ENCODE data around the gene SIGLEC12.
"Not testable (repeated sequence)": the region's sequence is repeated elsewhere in the genome, so short reads cannot be mapped to it uniquely, and the experiment has no call there.

SIGLEC12 gene

GRCh38 chr19:51524666-51525264 lies 23.2 kb upstream of the SIGLEC12 start:
- DNase-seq (ENCODE audit: low read depth in 2 of 3, low spot score in 1 of 3), result no peak

GRCh38 chr19:51521781-51522180 lies 20.2 kb upstream of the SIGLEC12 start:
- DNase-seq (ENCODE audit: low read depth in 2 of 3, low spot score in 1 of 3), result no peak

GRCh38 chr19:51521357-51521756 lies 19.8 kb upstream of the SIGLEC12 start:
- DNase-seq (ENCODE audit: low read depth in 2 of 3, low spot score in 1 of 3), result no peak

GRCh38 chr19:51520728-51521127 lies 19.1 kb upstream of the SIGLEC12 start:
- no peak for DNase-seq (ENCODE audit: low read depth in 2 of 3, low spot score in 1 of 3)

- DNase-seq (ENCODE audit: low read depth in 2 of 3, low spot score in 1 of 3), result peak in 1 of 3 donors; percentile 58
Measured at GRCh38 chr19:51514866-51515481, 13.4 kb upstream of the SIGLEC12 start.

DNA sequence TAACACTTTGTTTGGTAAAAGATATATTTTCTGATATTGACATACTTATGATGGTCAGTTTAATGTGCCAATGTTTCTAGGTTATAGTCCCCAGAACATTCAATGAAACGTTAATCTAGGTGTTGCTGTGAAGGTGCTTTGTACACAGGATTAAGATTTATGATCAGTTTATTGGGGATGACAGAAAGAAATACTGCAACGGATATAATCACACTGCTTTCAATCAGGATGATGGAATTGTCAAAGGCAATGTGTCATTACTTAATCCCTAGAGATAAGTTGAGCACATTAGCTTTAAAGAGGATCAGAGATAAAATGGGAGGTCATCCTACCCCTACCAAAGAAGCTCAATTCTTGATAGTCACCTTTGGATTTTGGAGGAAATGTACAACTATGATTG lies 12.4 kb upstream of the SIGLEC12 start:
- DNase-seq (ENCODE audit: low read depth in 2 of 3, low spot score in 1 of 3), result no peak

DNA sequence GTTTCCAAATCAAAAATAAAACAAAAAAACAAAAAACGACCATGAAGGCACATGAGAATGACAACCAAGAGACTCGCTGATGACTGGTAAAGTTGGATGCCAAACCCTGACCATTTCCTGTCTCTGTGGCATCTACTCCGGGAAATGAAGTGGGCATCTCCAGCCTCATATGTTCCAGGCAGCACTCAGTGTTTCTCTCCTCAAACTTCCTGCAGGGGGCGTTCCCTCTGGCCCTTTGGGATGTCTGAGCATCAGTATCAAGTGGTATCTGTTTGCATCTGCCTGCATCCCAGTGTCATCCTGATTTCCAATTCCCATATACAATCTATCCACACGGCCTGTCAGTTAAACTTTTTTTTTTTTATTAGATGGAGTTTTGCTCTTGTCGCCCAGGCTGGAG lies 9.8 kb upstream of the SIGLEC12 start:
- DNase-seq (ENCODE audit: low read depth in 2 of 3, low spot score in 1 of 3), result no peak

DNA sequence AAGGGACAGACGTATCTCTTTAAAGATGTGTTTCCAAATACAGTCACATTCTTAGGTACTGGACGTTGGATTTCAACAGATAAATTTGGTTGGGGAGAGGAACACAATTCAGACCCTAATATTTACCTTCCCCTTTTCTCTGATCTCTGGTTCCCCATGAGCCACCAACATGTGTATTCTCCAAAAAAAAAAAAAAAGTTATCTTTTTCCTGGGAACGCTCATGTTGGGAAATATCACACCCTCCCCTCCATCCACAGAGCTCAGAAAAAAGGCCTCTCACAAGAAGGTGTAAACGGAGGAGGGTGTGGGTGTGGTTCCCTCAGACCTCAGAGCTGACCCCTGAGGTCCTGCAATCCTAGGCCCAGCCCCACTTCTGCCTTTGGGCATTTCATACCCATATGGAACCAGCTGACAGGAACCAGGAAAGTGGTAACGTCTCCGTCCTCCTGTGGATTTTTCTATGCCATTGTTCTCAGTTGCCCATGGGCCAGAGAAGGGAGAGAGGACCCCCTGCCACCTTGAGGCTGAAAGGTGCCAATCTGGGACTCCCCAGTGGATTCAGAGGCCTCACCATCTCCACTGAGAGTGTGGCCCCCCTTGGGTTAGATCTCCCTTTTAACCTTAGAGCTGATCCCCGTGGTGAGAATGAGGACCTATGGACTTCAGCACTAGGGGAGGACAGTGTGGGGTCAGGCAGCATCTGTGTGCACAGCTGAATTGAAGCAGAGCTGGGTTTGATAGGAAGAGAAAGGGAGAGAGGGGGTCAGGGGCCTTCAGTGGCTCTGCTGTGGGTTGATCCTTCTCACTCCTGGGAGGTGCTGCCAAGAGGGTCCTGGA lies 8.4 kb upstream of the SIGLEC12 start:
- DNase-seq (ENCODE audit: low read depth in 2 of 3, low spot score in 1 of 3), result no peak

DNA sequence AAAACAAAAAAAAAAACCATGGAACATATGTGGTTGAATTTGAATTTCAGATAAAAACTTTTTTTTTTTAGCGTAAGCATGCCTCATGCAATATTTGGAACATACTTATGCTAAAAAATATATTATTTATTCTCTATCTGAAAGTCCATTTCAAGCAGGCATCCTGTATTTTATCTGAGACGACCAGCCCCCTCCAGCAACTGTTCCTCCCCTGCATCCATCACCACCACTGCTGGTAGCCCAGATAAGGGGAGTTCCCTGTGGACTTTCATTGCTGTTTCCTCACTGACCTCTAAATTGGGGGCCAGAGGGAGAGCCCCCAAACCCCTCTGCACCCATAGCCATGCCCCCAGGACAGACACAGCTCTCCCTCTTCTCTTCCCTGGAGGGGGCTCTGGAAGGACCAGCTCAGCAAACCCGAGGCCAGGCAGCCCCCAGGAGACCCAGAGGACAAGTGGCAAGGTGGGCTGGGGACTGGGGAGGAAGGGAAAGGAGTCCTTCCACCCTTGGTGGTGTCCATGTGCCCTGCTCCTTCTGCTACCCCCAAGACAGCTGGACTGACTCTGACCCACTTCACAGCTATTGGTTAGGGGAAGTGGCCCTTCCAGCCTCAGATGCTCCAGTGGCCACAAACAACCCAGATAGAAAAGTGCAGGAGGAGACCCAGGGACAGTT lies 6.6 kb upstream of the SIGLEC12 start:
- no peak for DNase-seq (ENCODE audit: low read depth in 2 of 3, low spot score in 1 of 3)

DNA sequence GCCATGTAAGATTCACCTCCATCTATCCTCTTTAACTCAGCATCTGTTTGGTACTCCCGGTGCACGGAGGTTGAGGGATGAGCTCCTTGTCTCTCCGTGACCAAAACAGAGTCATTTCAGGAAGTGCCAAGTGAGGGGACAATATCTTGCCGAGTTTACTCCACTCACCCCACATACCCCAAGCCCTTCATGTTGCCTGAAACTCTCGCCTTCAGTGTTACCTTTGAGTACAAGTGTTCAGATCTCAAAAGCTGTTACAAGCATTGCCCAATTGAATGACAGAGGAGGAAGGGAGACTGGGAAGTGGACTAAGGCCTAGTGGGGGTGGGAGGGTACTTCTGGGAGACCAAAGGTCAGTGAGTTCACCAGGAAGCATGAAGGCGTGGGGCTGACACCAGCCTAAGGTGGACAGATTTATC lies 6.0 kb upstream of the SIGLEC12 start:
- no peak for DNase-seq (ENCODE audit: low read depth in 2 of 3, low spot score in 1 of 3)

DNA sequence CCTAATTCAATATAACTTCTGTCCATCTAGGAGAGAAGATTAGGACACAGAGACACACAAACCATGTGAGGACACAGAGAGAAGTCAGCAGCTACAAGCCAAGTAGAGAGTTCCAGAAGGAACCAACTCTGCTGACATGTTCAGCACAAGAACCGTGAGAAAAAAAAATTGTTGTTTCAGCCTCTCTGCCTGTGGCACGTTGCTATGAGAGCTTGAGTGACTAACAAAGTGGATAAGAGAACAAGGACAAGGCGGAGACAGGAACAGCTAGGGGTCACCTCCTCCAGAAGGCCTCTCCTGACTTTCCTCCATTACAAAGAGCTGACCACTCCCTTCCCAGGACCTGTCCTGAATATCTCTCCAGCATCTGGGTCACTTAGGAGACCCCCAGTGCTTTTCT lies 5.6 kb upstream of the SIGLEC12 start:
- DNase-seq (ENCODE audit: low read depth in 2 of 3, low spot score in 1 of 3), result no peak

- no peak for DNase-seq (ENCODE audit: low read depth in 2 of 3, low spot score in 1 of 3)
Measured at GRCh38 chr19:51505904-51506303, 4.3 kb upstream of the SIGLEC12 start.

- DNase-seq (ENCODE audit: low read depth in 2 of 3, low spot score in 1 of 3), result no peak
Measured at GRCh38 chr19:51503896-51504295, 2.3 kb upstream of the SIGLEC12 start.

DNA sequence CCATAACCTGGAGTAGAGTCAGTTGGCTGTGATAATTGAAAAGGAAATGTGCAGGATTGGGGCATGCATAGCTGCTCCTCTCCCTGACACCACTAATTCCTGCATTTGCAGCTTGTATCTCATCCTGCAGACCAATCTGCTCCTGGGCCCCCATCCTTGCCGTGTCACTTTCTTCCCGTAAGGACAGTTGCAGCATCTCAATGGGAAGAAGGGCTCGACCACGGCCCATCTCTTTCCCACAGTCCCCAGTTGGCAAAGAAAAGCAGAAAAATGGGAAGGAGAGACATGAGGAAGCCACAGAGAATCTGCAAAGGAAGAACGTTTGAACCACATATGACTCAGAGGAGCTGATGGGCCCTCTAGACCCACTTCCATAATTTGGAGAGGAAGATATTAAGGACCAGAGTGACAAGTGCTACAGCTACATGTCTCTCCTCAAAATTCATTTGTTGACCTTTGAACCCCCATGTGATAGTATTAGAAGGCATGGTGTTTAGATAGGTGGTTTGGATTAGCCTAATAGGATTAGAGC lies 1.8 kb upstream of the SIGLEC12 start:
- no peak for DNase-seq (ENCODE audit: low read depth in 2 of 3, low spot score in 1 of 3)

- not testable (repeated sequence) for DNase-seq (ENCODE audit: low read depth in 2 of 3, low spot score in 1 of 3)
Measured at GRCh38 chr19:51500931-51501330, 669 bp downstream of the SIGLEC12 start.

- DNase-seq (ENCODE audit: low read depth in 2 of 3, low spot score in 1 of 3), result no peak
Measured at GRCh38 chr19:51497666-51498065, 3.9 kb downstream of the SIGLEC12 start.

DNA sequence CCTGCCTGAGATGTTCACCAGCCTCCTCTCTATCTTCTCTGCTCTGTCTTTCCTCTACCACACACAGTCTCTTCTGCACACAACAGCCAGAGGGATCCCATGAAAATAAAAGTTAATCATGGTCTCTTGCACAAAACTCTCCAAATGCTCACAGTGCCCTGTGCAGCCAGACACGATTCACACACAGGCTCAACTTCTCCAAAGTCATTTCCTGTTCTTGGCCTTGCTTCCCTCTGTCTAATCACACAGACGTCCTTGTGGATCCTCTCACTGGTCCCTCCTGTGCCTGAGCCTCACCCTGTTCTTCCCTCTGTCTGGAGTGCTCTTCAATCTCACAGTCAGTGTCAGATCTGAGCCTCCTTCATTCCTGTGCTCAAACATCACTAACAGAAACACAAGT lies 7.8 kb downstream of the SIGLEC12 start:
- no peak for DNase-seq (ENCODE audit: low read depth in 2 of 3, low spot score in 1 of 3)

DNA sequence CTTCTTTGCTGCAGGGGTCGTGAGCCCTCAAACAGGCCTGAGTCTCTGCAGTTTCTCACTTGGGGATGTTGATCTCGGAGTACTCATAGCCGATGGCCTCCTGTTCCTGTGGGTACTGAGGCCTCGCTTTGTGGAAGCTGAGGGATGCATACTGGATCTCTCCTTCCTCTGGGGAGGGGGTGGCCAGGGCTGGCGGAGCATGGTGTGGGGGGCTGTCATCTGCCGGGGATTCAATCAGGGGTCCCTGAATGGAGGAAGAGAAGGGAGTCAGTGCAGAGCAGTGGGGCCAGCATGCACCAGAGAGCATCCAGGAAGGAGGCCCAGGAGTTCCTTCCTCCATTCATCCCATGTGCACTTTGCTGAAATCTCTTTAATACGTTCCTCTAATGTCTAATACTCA lies 10.0 kb downstream of the SIGLEC12 start:
- no peak for DNase-seq (ENCODE audit: low read depth in 2 of 3, low spot score in 1 of 3)

DNA sequence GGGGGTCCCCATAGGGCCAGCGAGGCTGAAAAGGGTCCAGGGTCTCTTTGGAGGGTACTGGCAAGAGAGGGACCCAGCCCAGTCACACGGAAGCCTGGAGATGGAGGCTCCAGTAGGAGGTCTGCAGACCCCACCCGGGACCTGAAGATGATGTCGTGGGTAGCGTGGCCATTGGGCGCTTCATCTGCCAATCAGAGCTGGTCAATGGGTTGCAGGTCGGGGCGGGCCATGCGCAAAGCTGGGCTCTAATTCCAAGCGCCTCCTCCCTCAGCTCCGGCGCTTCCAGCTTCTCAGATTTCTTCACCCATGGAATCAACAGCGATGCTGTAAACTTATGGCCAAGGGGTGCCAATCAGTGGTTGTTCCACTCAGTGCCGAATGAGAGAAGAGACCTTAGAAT lies 10.9 kb downstream of the SIGLEC12 start:
- DNase-seq (ENCODE audit: low read depth in 2 of 3, low spot score in 1 of 3), result no peak

DNA sequence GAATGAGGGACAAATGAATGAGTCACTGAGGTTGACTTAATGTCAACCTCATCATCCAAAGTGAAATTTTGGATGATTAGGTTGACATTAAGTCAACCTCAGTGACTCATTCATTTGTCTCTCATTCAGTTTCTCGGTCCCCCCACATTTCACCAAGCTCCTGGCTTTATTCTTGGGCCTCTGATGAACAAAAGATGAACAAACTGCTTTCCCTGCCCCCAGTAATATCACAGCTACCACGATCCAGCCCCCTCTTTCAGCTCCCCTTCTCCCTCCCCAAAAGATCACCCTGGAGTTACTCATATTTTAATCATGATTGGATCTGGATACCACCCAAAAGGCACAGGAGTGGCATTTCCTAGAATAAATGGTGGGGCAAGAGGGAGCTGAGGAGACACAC lies 12.5 kb downstream of the SIGLEC12 start:
- no peak for DNase-seq (ENCODE audit: low read depth in 2 of 3, low spot score in 1 of 3)

DNA sequence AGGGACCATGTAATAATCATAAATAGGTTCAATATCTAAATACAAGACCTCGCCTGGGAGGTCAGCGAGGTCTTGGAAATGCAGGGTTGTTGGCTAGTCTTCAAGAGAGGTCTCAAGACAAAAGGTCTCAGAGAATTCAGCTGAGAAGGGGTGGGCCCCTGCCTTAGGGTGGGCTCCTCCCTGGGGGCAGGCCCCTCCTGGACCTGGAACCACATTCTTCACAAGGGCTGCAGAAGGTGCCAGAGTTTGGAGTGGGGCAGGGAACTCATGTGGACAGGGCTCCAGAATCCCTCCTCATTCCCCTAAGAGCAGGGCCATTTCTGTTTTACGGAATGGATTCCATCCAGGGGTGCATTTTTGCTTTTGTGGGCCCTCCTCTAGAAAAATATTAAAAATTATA lies 13.1 kb downstream of the SIGLEC12 start:
- DNase-seq (ENCODE audit: low read depth in 2 of 3, low spot score in 1 of 3), result no peak
